ENCODE measurements around the gene ZNF524.

DNA sequence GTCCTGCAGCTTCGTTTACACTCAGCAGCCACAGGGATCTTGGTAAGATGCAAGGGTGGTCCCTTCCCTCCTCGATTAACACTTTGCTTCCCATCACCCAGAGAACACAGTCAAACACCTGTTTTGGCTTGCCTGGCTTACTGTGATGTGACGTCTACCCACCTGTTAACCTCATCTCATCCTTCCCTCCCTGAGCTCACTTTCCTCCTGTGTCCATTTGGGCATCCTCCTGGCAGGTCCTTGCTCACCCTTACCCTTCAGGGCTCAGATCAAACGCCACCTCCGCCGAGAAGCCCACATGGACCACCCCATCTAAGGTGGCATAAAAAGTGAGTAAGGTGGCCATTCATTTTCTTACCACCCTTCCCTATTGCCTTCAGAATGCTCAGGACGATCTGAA, 10.0 kb upstream of the ZNF524 start:
- no peak for TF ChIP-seq POLR2A (IDR thresholded peaks at IDR 0.05)
- TF ChIP-seq EP300 (IDR thresholded peaks at IDR 0.05): no peak
- TF ChIP-seq, protein P1, sequence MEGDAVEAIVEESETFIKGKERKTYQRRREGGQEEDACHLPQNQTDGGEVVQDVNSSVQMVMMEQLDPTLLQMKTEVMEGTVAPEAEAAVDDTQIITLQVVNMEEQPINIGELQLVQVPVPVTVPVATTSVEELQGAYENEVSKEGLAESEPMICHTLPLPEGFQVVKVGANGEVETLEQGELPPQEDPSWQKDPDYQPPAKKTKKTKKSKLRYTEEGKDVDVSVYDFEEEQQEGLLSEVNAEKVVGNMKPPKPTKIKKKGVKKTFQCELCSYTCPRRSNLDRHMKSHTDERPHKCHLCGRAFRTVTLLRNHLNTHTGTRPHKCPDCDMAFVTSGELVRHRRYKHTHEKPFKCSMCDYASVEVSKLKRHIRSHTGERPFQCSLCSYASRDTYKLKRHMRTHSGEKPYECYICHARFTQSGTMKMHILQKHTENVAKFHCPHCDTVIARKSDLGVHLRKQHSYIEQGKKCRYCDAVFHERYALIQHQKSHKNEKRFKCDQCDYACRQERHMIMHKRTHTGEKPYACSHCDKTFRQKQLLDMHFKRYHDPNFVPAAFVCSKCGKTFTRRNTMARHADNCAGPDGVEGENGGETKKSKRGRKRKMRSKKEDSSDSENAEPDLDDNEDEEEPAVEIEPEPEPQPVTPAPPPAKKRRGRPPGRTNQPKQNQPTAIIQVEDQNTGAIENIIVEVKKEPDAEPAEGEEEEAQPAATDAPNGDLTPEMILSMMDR (IDR thresholded peaks at IDR 0.05): no peak
- no peak for TF ChIP-seq POLR2AphosphoS5 (IDR thresholded peaks at IDR 0.05)
